HG03432 (cell line): ENCODE measurements around the gene UGT1A10.
"Not testable (repeated sequence)": the region's sequence is repeated elsewhere in the genome, so short reads cannot be mapped to it uniquely, and the experiment has no call there.

Source experiments
- ATAC-seq: cut with Tn5 transposase; IDR thresholded peaks from one replicate; pipeline ENCODE4 v1.9.1; 2021; ENCODE audit warnings: mild to moderate bottlenecking, moderate library complexity; ENCODE audit not compliant: unreplicated experiment

UGT1A10 gene

GRCh38 chr2:233655043-233655442 lies 18.8 kb downstream of the UGT1A10 start:
- ATAC-seq: no peak

DNA sequence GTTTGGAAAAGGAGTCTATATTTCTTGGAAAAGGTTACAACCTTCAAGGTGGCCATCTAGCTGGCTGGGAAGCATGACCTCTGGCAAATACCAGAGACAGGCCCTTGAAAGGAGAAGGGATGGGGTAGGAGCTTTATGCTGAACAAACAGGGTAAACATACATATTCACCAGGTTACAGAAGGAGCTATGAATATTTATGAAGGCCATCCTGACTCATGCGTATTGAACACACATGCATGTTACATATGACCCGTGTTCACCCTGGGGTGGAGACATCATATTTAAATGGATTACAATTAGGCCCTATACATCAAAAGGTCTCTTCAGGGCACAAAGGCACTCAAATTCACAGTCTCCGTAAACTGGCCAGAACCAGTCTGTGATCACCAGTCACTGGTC lies 19.7 kb downstream of the UGT1A10 start:
- ATAC-seq: not testable (repeated sequence)

DNA sequence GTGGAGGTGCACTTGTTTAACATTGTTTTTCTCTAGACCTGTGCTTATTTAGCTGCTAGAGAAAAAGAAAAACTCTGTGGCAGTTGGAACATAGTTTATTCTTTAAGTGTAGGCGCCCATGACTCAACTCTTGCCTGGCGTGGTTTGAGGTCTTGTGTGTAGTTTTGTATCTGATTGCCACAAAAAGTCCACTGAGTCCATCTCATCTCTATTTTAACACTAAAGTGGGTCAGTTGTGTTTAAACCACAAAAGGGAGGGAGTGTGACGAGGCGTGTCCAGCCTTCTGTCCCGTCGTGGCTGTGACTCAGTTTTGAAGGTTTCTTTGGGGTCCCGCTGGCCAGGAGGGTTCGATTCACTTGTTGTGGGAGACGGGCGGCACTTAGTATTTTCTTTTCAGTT lies 20.2 kb downstream of the UGT1A10 start:
- no peak for ATAC-seq

- ATAC-seq: no peak
These were observed 22.4 kb downstream of the UGT1A10 start for GRCh38 chr2:233658610-233659009.

DNA sequence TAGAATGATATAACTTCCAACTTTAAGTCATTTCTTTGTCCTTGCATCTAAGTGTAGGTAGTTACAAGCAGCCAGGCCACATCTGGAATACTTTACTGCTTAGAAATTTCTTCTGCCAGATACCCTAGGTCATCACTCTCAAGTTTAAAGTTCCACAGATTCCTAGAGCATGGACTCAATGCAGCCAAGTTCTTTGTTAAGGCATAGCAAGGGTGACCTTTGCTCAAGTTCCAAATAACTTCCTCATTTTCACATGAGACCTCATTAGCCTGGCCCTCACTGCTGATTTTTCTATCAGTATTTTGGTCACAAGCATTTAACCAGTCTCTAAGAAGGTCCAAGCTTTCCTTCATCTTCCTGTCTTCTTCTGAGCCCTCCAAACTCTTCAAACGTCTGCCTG lies 27.7 kb downstream of the UGT1A10 start:
- no peak for ATAC-seq

DNA sequence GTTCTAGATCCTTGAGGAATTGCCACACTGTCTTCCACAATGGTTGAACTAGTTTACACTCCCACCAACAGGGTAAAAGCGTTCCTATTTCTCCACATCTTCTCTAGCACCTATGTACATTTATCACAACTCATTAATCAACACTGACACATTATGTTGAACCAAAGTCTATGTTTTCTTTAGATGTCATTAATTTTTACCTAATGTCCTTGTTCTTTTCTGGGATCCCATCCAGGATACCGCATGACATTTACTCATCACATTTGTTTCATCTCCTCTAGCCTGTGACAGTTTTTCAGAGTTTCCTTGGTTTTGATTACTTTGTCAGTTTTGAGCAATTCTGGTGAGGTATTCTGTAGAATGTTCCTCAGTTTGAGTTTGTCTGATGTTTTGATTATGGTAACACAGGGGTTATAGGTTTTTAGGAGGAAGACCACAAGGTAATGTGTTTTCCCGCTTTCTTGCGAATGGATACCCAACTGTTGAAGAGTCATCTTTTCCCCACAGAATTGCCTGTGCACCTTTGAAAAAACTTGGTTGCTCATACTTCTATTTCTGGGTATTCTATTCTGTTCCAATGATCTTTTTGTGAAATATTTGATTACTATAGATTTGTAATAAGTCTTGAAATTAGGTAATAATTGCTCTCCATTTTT lies 32.5 kb downstream of the UGT1A10 start:
- ATAC-seq: no peak

DNA sequence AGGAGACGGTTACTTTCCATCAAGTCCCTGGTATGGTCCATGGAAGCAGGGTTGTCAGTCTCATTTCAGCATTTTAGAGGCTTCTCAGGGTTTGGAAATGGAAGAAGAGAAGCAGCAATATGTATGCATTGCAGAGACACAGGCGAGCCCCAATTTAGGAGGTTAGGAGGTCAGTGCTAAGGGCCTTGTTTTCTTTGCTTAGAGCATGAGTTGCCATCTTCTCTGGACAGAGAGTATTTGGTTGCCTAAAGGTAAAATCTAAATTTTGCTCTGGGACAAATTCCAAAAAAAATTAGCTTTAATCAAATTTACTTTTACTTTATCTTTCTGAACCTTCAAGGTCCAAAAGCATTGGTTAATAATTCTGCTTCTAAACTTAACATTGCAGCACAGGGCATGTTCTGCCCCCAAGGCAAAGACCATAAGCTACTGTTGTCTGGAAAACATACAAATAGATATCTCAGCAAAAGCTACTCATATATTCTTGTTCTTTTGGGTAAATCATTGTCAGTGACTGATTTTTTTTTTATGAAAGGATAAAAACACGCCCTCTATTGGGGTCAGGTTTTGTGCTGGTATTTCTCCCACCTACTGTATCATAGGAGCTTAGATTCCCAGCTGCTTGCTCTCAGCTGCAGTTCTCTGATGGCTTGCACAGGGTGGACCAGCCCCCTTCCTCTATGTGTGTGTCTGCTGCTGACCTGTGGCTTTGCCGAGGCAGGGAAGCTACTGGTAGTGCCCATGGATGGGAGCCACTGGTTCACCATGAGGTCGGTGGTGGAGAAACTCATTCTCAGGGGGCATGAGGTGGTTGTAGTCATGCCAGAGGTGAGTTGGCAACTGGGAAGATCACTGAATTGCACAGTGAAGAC lies 35.3 kb downstream of the UGT1A10 start, which contains the start of gene UGT1A9:
TSS of gene UGT1A9 (plus strand) at position 609 of the 872 bp plus-strand sequence. CDS start at position 646, 37 bp downstream.
- ATAC-seq: no peak

GRCh38 chr2:233672886-233673285 lies 36.6 kb downstream of the UGT1A10 start:
- ATAC-seq: no peak

- no peak for ATAC-seq
These were observed 37.6 kb downstream of the UGT1A10 start for GRCh38 chr2:233673896-233674295.

DNA sequence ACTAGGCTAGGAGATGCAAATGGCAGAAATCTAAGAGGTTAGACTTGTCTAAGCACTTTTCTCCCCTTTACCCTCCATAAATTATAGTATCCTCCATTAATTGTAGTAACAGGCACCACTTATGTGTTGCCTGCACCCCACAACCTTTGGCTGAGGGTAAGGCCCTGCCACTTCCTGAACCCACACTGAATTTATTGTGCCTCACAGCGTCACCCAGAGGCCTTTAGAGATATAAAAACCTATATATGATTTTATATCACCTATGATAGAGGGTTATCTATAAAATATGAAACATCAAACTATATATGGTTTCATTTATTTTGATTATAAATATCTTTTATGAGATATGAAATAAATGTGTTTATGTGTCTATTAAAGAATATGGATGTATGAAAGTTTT lies 38.1 kb downstream of the UGT1A10 start:
- no peak for ATAC-seq

DNA sequence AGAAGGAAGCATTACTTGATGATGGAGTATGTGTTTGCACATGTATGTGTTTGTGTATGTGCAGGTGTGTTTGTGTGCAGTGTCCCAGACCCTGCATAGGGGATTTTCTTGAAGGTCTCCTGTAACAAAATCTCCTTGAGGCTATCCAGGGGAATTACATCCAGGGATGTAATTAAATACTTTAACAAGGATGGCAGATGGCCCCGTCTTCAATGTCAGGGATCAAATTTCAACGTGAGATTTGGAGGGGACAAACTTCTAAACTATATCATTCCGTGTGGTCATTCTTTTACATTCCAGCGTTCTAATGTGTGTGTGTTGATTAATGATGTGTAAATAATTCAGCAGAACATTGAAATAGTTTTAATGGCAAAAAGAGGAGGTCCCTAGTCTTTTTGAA lies 38.7 kb downstream of the UGT1A10 start:
- no peak for ATAC-seq

GRCh38 chr2:233676046-233676445 lies 39.8 kb downstream of the UGT1A10 start:
- ATAC-seq: no peak

- no peak for ATAC-seq
These were observed 42.9 kb downstream of the UGT1A10 start for GRCh38 chr2:233679196-233679595.

DNA sequence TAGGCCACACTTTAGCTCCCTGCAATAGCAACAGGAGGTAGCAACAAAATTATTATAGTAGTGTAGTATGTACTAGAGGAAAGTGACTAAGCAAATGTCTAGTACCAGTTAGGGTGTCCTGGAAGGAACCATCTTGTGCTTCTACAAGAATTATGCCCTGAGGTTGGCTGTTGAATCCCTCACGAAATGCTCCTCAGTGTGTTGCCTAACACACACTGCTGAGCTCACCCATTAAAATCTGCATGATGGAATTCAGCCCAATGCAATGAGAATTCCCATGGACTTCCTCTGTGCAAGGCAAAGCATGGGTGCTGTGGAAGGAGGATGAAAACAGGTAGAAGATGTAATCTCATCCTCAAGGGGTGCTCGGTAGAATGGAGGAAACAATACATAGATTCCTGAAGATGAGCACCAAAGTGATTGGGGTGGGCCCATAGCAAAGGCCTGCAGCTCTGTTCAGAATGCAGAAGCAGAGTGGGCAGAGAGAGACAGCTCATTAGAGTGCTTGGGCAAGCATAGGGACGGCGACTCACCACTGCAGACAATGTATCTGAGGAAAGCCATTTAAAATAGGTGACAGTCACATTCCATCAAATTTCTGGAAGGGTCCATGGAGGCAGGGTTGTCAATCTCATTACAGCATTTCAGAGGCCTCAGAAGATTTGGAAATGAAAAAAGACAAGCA lies 44.3 kb downstream of the UGT1A10 start:
- no peak for ATAC-seq

DNA sequence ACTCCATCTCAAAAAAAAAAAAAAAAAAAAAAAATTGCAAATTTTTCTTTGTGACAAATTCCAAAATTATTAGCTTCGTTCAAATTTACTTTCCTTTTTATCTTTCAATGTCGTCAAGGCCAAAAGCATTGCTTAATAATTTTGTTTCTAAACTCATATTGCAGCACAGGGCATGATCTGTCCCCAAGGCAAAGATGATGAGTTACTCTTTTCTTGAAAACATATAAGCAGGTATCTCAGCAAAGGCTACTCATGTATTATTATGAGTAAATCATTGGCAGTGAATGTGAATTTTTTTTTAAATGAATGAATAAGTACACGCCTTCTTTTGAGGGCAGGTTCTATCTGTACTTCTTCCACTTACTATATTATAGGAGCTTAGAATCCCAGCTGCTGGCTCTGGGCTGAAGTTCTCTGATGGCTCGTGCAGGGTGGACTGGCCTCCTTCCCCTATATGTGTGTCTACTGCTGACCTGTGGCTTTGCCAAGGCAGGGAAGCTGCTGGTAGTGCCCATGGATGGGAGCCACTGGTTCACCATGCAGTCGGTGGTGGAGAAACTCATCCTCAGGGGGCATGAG lies 45.4 kb downstream of the UGT1A10 start, which contains the start of gene UGT1A7:
TSS of gene UGT1A7 (plus strand) at position 381 of the 579 bp plus-strand sequence. CDS start at position 418, 37 bp downstream.
- no peak for ATAC-seq

- no peak for ATAC-seq
These were observed 48.4 kb downstream of the UGT1A10 start for GRCh38 chr2:233684640-233685039.

GRCh38 chr2:233686928-233687327 lies 50.7 kb downstream of the UGT1A10 start:
- ATAC-seq: no peak

DNA sequence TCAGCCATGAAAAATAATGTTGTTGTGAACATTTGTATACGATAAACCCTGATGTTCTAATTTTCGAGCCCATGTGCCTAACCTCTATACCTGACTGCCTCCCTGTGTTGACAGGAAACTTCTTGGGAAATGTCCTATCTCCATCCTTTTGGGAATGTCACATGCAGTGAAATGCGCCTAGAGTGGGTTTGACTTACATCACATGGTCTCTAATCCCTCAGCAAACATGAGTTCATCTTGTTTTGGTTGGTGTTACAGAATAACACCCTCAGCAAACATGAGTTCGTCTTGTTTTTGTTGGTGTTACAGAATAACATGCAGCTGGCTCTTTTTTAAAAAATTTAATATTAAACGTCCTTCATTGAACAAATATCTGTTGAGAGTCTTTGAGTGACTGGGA lies 52.1 kb downstream of the UGT1A10 start:
- no peak for ATAC-seq

DNA sequence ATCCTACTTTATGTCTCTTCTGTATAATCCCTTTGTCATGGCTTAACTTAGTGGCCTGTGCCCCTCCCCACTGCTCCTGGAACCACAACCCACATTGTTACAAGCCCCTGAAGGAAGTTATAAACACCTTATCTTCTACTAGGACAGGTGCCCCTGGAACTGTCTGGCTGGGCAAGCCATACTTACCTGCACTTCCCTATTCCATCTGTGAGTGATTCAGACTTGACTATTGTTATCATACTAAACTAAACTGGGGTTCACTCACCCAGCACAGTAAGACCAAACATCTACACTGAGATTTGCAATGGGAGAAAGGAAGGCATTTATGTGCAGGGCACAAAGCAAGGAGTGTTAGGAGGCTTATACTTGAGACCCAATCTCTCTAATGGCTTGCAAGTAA lies 52.8 kb downstream of the UGT1A10 start:
- ATAC-seq: no peak

- ATAC-seq: no peak
These were observed 53.3 kb downstream of the UGT1A10 start for GRCh38 chr2:233689501-233689900.

DNA sequence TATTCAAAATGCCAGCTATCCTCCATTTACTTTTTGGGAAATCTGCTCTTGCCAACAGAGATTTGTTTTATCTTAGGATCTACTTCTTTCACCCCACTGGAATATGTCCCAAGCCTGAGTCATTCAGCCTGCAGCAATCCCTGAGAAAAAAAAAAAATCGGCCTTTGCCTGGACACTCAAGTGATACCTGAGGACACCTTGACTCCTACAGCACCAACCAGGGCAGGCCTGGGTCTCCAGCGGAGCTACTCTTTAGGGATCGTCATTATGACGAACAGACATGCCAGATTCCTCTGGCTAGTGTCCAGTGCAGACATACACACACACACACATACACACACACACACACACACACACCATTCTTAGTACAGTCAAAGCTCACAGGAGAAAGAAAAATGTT lies 54.2 kb downstream of the UGT1A10 start:
- no peak for ATAC-seq
